ENCODE data around the gene C1orf116. TPM values are rescaled to one million over a fixed set of nuclear protein-coding genes. Genes with fewer than 3 reads are reported as not detected.

C1orf116 gene
- total RNA-seq, 2 donors from 2014 or later: 0.14 to 1.3 TPM

DNA sequence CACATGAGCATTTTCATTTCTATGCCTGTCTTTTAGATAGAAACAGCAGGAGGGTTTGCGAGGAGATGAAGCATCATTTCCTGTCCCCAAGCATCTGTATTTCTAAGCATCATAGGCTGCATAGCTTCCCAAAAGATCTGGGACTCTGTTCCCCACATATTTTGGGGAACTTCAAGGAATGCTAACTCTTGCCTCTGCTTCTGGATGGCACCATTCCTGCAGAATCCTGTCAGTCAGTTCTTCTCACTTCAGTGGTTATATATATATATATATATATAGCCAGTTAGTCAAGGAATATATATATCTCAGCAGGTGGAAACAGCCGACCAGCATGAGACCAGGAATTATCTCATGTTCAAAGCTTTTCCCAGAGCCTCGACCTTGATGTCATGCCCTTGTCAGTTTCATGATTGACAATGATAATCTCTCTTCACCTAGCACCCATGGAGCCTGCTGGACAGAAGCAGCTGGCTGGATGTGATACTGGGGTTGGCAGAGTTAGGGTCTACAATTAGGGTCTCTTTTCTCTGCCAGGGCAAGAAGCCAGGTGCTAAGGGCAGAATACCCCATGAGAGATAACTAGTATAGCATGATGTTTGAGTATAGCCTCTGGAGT, 22.9 kb upstream of the C1orf116 start:
- Histone ChIP-seq H3K27ac (no peak overlapping the region), H3K36me3 (no peaks in the 10 kb centered on the region), H3K27me3 (replicated peaks; ENCODE audit: insufficient read depth) (no peaks in the 10 kb centered on the region), H3K4me1 (ENCODE audit: control insufficient read depth in 1 of 2, low read depth in 2 of 2) (peaks cover 5 to 14% of the 10 kb centered on the region in 2 donors), H3K9me3 (no peaks in the 10 kb centered on the region), H3K4me3 (no peak overlapping the region)
- TF ChIP-seq, protein P1, sequence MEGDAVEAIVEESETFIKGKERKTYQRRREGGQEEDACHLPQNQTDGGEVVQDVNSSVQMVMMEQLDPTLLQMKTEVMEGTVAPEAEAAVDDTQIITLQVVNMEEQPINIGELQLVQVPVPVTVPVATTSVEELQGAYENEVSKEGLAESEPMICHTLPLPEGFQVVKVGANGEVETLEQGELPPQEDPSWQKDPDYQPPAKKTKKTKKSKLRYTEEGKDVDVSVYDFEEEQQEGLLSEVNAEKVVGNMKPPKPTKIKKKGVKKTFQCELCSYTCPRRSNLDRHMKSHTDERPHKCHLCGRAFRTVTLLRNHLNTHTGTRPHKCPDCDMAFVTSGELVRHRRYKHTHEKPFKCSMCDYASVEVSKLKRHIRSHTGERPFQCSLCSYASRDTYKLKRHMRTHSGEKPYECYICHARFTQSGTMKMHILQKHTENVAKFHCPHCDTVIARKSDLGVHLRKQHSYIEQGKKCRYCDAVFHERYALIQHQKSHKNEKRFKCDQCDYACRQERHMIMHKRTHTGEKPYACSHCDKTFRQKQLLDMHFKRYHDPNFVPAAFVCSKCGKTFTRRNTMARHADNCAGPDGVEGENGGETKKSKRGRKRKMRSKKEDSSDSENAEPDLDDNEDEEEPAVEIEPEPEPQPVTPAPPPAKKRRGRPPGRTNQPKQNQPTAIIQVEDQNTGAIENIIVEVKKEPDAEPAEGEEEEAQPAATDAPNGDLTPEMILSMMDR (IDR thresholded peaks at IDR 0.05): no peak
- no peak for ATAC-seq (ENCODE audit: insufficient number of reproducible peaks, low FRiP score, low read depth)
- DNase-seq (ENCODE audit: low spot score): no peak

- no peaks in the 10 kb centered on the region for H3K36me3 ChIP-seq
- no peak for ATAC-seq (ENCODE audit: insufficient number of reproducible peaks, low FRiP score, low read depth)
- peaks cover 7 to 17% of the 10 kb centered on the region in 2 donors for H3K4me1 ChIP-seq (ENCODE audit: control insufficient read depth in 1 of 2, low read depth in 2 of 2)
- H3K4me3 ChIP-seq: no peak overlapping the region
- DNase-seq (ENCODE audit: low spot score): no peak
- peak overlapping the region in 1 of 2 donors; percentile 19 for H3K27ac ChIP-seq
- TF ChIP-seq, protein P1 (IDR thresholded peaks at IDR 0.05): no peak
- H3K9me3 ChIP-seq: no peaks in the 10 kb centered on the region
- no peaks in the 10 kb centered on the region for H3K27me3 ChIP-seq (replicated peaks; ENCODE audit: insufficient read depth)
Measured at GRCh38 chr1:207054491-207054890, 21.9 kb upstream of the C1orf116 start.

GRCh38 chr1:207052911-207053769, 20.6 kb upstream of the C1orf116 start, which contains the start of gene PFKFB2:
TSS of gene PFKFB2 (plus strand) at chr1:207053275. CDS start at chr1:207054718, 1,443 bp downstream.
- Histone ChIP-seq H3K4me1 (ENCODE audit: control insufficient read depth in 1 of 2, low read depth in 2 of 2) (peaks cover 9 to 20% of the 10 kb centered on the region in 2 donors), H3K9me3 (no peaks in the 10 kb centered on the region), H3K27me3 (replicated peaks; ENCODE audit: insufficient read depth) (no peaks in the 10 kb centered on the region), H3K36me3 (peaks cover 9% of the 10 kb centered on the region), H3K27ac (peak within 1 kb of the TSS; percentile 75 to 78), H3K4me3 (peak within 1 kb of the TSS; percentile 83)
- TF ChIP-seq, protein P1 (IDR thresholded peaks at IDR 0.05): peak; percentile 44
- ATAC-seq (ENCODE audit: insufficient number of reproducible peaks, low FRiP score, low read depth) (peak; percentile 89), DNase-seq (ENCODE audit: low spot score) (peak; percentile 86)

GRCh38 chr1:207051191-207051943, 18.8 kb upstream of the C1orf116 start, which contains the start of gene YOD1:
TSS of gene YOD1 (minus strand) at chr1:207051208. CDS start at chr1:207051030, 178 bp downstream.
- ATAC-seq (ENCODE audit: insufficient number of reproducible peaks, low FRiP score, low read depth): peak; percentile 11
- peaks cover 19 to 35% of the 10 kb centered on the region in 2 donors for H3K4me1 ChIP-seq (ENCODE audit: control insufficient read depth in 1 of 2, low read depth in 2 of 2)
- peak within 1 kb of the TSS; percentile 76 to 80 for H3K27ac ChIP-seq

More at GRCh38 chr1:207051191-207051943, 18.8 kb upstream of the C1orf116 start, which contains the start of gene YOD1:
- TF ChIP-seq, protein P1 (IDR thresholded peaks at IDR 0.05): no peak
- DNase-seq (ENCODE audit: low spot score): no peak
- Histone ChIP-seq H3K4me3 (peak within 1 kb of the TSS; percentile 92), H3K9me3 (no peaks in the 10 kb centered on the region), H3K27me3 (replicated peaks; ENCODE audit: insufficient read depth) (no peaks in the 10 kb centered on the region), H3K36me3 (peaks cover 12% of the 10 kb centered on the region)
